Measurements from ENCODE around the gene PCDHGC5. TPM values are rescaled to one million over a fixed set of nuclear protein-coding genes. Genes with fewer than 3 reads are reported as not detected.
A peak's percentile ranks its signal among the peaks of the same experiment; 100 is the strongest.

PCDHGC5 gene
- total and polyA plus RNA-seq, 2 experiments from 2014 or later = 1.8 to 2.2 TPM

DNA sequence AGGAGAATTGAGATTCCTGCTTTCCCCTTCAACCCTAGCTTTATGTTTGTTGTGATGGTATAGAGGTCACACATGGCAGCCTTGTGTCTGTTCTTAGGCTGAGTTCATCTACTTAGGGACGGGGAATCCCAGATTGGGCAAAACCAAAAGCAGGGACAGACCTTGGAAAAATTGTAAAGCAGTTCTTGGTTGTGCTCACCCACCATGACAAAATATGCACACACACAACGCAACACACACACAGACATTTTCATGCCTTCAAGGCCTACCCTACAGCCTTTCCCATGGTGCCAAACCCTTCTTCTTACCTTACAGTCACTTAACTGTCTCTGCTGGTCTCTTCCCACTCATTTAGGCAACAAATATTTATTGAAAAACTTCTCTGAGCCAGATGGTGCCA is 14.8 kb downstream of the PCDHGC5 start:
- Histone ChIP-seq H2AFZ (no peak overlapping the region), H3K9ac (no peak overlapping the region)
- WGBS, 2 experiments (ENCODE audit: low coverage in 1 of 2, low lambda C conversion rate in 2 of 2, missing lambda C conversion rate in 2 of 2) = 97 to 98% methylated on average over 2 of the region's 2 CpGs

DNA sequence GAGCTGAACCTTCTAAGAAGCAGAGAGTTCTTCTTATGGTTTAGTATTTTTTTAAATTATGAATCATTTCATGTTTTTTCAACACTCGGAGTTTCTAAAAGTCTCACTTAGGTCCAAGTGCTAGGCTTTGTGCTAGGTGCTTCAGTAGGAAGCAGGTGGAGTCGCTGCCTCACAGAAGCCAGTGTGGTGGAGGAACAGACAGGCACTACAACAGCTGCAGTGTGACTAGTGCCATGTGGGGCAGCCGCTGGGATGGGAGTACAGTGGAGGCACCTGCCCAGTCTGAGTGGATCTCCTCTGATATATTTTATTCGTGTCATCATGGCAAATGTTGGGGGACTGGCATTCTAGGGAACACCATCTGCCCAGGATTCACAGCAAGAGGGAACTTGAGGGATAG is 15.3 kb downstream of the PCDHGC5 start:
- Histone ChIP-seq H3K9ac (no peak overlapping the region), H3K4me2 (ENCODE audit: unreplicated experiment) (no peak overlapping the region), H3K36me3 (ENCODE audit: low read depth) (0 out of 2 replicates have a peak, but pooled peaks cover 4% of the 10 kb centered on the region), H3K4me3 (no peak overlapping the region), H3K4me1 (ENCODE audit: insufficient read depth) (peaks cover 22% of the 10 kb centered on the region), H3K27ac (no peak overlapping the region), H3K27me3 (replicated peaks; ENCODE audit: insufficient read depth) (no peaks in the 10 kb centered on the region), H3K79me2 (ENCODE audit: insufficient read depth) (peaks cover 28% of the 10 kb centered on the region), H3K9me2 (ENCODE audit: insufficient read depth) (no peaks in the 10 kb centered on the region), H2AFZ (no peak overlapping the region), H3F3A (ENCODE audit: insufficient read depth) (peaks cover 29% of the 10 kb centered on the region), H3K9me3 (ENCODE audit: low read depth) (no peaks in the 10 kb centered on the region), H4K20me1 (ENCODE audit: insufficient read depth) (no peaks in the 10 kb centered on the region)
- DNase-seq = no peak
- whole genome bisulfite sequencing, 2 experiments (ENCODE audit: low coverage in 1 of 2, low lambda C conversion rate in 2 of 2, missing lambda C conversion rate in 2 of 2) = 85 to 88% methylated on average over 4 of the region's 4 CpGs
- TF ChIP-seq EZH2phosphoT487 (IDR thresholded peaks at IDR 0.05; ENCODE audit: insufficient read depth, low read depth) = no peak
- TF ChIP-seq EZH2 (IDR thresholded peaks at IDR 0.05; ENCODE audit: insufficient read depth, poor library complexity, severe bottlenecking) = no peak
- in situ Hi-C loops (cut with MboI) = no loop called here

More for the DNA sequence above, 14.8 kb downstream of the PCDHGC5 start:
- Histone ChIP-seq H3K4me1 (ENCODE audit: insufficient read depth) (peaks cover 21% of the 10 kb centered on the region), H3K9me2 (ENCODE audit: insufficient read depth) (no peaks in the 10 kb centered on the region), H4K20me1 (ENCODE audit: insufficient read depth) (no peaks in the 10 kb centered on the region), H3K4me2 (ENCODE audit: unreplicated experiment) (no peak overlapping the region), H3K79me2 (ENCODE audit: insufficient read depth) (peaks cover 28% of the 10 kb centered on the region), H3K4me3 (no peak overlapping the region), H3K27ac (no peak overlapping the region), H3K9me3 (ENCODE audit: low read depth) (no peaks in the 10 kb centered on the region), H3K27me3 (replicated peaks; ENCODE audit: insufficient read depth) (no peaks in the 10 kb centered on the region), H3K36me3 (ENCODE audit: low read depth) (0 out of 2 replicates have a peak, but pooled peaks cover 4% of the 10 kb centered on the region), H3F3A (ENCODE audit: insufficient read depth) (peaks cover 29% of the 10 kb centered on the region)
- TF ChIP-seq EZH2phosphoT487 (IDR thresholded peaks at IDR 0.05; ENCODE audit: insufficient read depth, low read depth) (no peak), EZH2 (IDR thresholded peaks at IDR 0.05; ENCODE audit: insufficient read depth, poor library complexity, severe bottlenecking) (no peak)
- no peak for DNase-seq
- in situ Hi-C loops (cut with MboI) = no loop called here

DNA sequence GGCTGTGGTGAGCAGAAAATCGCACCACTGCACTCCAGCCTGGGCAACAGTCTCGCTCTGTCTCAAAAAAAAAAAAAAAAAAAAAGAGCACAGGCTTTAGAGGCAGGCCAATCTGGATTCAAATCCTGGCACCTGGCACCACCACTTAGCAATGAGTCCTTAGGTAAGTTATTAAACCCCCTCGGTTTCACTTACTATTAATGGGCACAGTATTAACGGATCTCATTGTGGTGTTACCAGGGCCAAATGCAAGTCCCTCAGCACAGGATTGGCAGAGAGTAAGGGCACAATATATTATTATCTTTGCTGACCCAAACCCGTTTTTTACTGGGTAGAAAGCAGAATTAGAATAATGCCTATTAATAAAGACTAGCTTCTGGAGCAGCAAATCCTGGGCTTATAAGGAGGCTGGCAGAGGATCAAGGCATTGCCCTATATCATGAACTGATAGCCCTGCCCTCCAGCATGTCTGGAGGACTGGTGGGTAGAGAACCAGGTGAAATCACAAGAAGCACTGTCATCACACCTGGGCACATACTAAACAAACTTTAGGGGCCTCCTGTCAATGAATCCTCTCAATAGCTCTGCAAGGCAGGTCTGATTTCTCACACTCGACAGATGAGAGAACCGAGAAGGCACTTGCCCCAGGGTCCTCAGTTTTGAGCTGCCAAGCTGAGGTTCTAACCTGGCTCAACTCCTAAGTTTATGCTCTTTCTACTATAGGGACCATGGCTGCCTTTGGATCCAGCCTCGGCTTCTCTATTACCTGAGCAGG is 17.7 kb downstream of the PCDHGC5 start:
- H3K36me3 ChIP-seq (ENCODE audit: low read depth) = no peaks in the 10 kb centered on the region
- no peaks in the 10 kb centered on the region for H3K9me2 ChIP-seq (ENCODE audit: insufficient read depth)
- no peak overlapping the region for H3K4me3 ChIP-seq
- H2AFZ ChIP-seq = no peak overlapping the region
- no peaks in the 10 kb centered on the region for H4K20me1 ChIP-seq (ENCODE audit: insufficient read depth)
- peak overlapping the region; percentile 87 for H3K4me2 ChIP-seq (ENCODE audit: unreplicated experiment)
- H3K27me3 ChIP-seq (replicated peaks; ENCODE audit: insufficient read depth) = no peaks in the 10 kb centered on the region
- H3K9ac ChIP-seq = peak overlapping the region; percentile 83
- in situ Hi-C loops (cut with MboI) = no loop called here
- peaks cover 30% of the 10 kb centered on the region for H3K4me1 ChIP-seq (ENCODE audit: insufficient read depth)
- peaks cover 37% of the 10 kb centered on the region for H3F3A ChIP-seq (ENCODE audit: insufficient read depth)
- WGBS, 2 experiments (ENCODE audit: low coverage in 1 of 2, low lambda C conversion rate in 2 of 2, missing lambda C conversion rate in 2 of 2) = 56 to 65% methylated on average over 7 to 8 of the region's 8 CpGs
- peaks cover 33% of the 10 kb centered on the region for H3K79me2 ChIP-seq (ENCODE audit: insufficient read depth)
- TF ChIP-seq EZH2phosphoT487 (IDR thresholded peaks at IDR 0.05; ENCODE audit: insufficient read depth, low read depth) = no peak
- TF ChIP-seq EZH2 (IDR thresholded peaks at IDR 0.05; ENCODE audit: insufficient read depth, poor library complexity, severe bottlenecking) = no peak
- H3K27ac ChIP-seq = peak overlapping the region; percentile 97
- DNase-seq = no peak
- no peaks in the 10 kb centered on the region for H3K9me3 ChIP-seq (ENCODE audit: low read depth)

GRCh38 chr5:141507387-141508091 is 18.7 kb downstream of the PCDHGC5 start:
- in situ Hi-C loops (cut with MboI) = no loop called here
- H3K4me3 ChIP-seq = peak overlapping the region; percentile 67
- H2AFZ ChIP-seq = 0 out of 2 replicates have a peak overlapping the region, but pooled peaks have one; percentile 10
- peaks cover 37% of the 10 kb centered on the region for H3F3A ChIP-seq (ENCODE audit: insufficient read depth)
- H3K9ac ChIP-seq = peak overlapping the region; percentile 83
- 11 to 15% methylated on average over 11 of the region's 11 CpGs for WGBS, 2 experiments (ENCODE audit: low coverage in 1 of 2, low lambda C conversion rate in 2 of 2, missing lambda C conversion rate in 2 of 2)
- no peaks in the 10 kb centered on the region for H3K9me2 ChIP-seq (ENCODE audit: insufficient read depth)
- no peaks in the 10 kb centered on the region for H4K20me1 ChIP-seq (ENCODE audit: insufficient read depth)
- H3K36me3 ChIP-seq (ENCODE audit: low read depth) = 0 out of 2 replicates have a peak, but pooled peaks cover 3% of the 10 kb centered on the region
- no peaks in the 10 kb centered on the region for H3K27me3 ChIP-seq (replicated peaks; ENCODE audit: insufficient read depth)
- no peak for TF ChIP-seq EZH2phosphoT487 (IDR thresholded peaks at IDR 0.05; ENCODE audit: insufficient read depth, low read depth)
- no peak for TF ChIP-seq EZH2 (IDR thresholded peaks at IDR 0.05; ENCODE audit: insufficient read depth, poor library complexity, severe bottlenecking)
- peak overlapping the region; percentile 97 for H3K27ac ChIP-seq
- peak; percentile 91 for DNase-seq
- H3K4me2 ChIP-seq (ENCODE audit: unreplicated experiment) = peak overlapping the region; percentile 87
- peaks cover 27% of the 10 kb centered on the region for H3K79me2 ChIP-seq (ENCODE audit: insufficient read depth)
- H3K9me3 ChIP-seq (ENCODE audit: low read depth) = no peaks in the 10 kb centered on the region
- peaks cover 37% of the 10 kb centered on the region for H3K4me1 ChIP-seq (ENCODE audit: insufficient read depth)
